Loucy (cell line): ENCODE results near the gene C4BPB.

Source experiments
- CTCF ChIP-seq: fragments of 200-600 bp; sonication (generic); conservative IDR thresholded peaks from 2 replicates; pipeline ENCODE4 v1.5.1; 2014; ENCODE audit warnings: mild to moderate bottlenecking, antibody characterized with exemption, low read length
- EZH2phosphoT487 ChIP-seq: fragments of 200-600 bp; IDR thresholded peaks from 2 replicates; pipeline ENCODE4 v1.6.1; 2018; ENCODE audit warnings: antibody characterized with exemption, mild to moderate bottlenecking, moderate library complexity, borderline replicate concordance

GRCh38 chr1:207101720-207102119, 13.1 kb downstream of the C4BPB start:
- TF ChIP-seq CTCF (no peak), EZH2phosphoT487 (no peak)
